Myocyte (in vitro differentiated cells): Measurements from ENCODE around the gene YTHDF2. TPM values are rescaled to one million over a fixed set of nuclear protein-coding genes. Genes with fewer than 3 reads are reported as not detected.
"Not testable (repeated sequence)": the region's sequence is repeated elsewhere in the genome, so short reads cannot be mapped to it uniquely, and the experiment has no call there.

ENCODE experiments used
- DNase-seq: peaks from one replicate; pipeline ENCODE4 v3.0.0-alpha.2; 2012; ENCODE audit warnings: low read depth
- total RNA-seq: library from RNA; depleted of rRNA; stranded (reverse); fragments of >200 nt; gene quantifications from 2 replicates; pipeline ENCODE4 v1.2.3, GENCODE V29; 2014

YTHDF2 gene
- total RNA-seq, 1 donor from 2014 or later = 66.6 TPM

DNA sequence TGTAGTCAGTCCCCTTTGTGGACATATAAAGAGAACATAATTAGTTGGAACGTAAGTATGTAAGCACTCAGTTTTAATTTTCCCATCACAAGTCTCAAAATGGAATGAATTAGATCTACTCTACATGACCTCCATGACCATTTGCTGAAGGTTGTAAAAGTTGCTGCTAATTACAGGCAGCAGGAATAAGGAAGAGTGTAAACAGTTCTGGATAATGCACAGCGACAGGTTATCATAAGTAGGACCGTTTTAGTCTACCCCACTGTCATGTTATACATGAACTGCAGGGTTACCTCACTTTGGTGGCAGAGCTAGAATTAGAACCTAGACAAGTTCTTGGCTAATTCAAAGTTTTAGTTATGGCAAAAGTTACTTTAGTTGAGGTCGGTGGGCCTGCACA is 21.7 kb downstream of the YTHDF2 start:
- no peak for DNase-seq

DNA sequence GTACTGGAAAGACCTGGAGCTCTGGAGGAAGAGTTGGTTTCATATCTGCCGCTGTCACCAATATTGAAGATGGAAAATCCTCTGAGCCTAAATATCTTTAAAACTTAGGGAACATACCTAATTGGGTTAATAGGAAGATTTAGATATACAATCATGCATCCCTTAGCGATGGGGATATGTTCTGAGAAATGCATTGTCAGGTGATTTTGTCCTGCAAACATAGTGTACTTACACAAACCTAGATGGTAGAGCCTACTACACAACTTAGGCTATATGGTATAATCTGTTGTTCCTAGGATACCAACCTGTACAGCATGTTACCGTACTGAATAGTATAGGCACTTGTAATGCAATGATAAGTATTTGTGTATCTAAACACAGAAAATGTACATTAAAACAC is 22.5 kb downstream of the YTHDF2 start:
- no peak for DNase-seq

DNA sequence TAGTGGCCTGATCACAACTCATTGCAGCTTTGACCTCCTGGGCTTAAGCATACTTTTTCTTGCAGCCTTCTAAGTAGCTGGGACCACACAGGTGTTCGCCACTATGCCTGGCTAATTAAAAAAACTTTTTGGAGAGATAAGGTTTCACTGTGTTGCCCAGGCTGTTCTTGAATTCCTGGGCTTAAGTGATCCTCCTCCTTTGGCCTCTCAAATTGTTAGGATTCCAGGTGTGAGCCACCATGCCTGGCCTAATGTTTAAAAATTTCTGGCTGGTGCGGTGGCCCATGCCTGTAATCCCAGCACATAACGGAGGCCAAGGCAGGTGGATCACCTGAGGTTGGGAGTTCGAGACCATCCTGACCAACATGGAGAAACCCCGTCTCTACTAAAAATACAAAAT is 24.4 kb downstream of the YTHDF2 start:
- no peak for DNase-seq

DNA sequence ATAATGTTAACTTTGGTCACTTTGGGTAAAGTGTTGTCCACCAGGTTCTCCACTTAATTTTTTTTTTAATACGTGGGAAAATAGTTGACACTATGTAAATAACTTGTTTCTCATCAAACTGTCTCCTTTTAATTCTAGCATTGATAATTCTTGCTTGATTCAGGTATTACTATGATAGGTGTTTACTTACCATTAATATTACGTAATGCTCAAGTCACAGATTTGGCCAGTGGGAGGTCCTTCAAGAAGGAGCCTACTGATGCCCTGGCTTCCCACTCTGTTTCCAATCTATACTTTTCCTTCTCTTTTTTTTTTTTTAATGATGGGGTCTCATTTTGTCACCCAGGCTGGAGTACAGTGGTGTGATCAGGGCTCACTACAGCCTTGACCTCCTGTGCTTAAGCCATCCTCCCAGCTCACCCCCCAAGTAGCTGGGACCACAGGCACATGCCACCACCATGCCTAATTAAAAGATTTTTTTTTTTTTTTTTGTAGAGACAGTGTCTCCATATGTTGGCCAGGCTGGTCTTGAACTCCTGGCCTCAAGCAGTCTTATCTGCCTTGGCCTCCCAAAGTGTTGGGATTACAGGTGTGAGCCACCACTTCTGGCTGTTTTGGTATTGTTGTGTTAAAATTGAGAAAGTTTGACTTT is 29.9 kb downstream of the YTHDF2 start:
- no peak for DNase-seq

DNA sequence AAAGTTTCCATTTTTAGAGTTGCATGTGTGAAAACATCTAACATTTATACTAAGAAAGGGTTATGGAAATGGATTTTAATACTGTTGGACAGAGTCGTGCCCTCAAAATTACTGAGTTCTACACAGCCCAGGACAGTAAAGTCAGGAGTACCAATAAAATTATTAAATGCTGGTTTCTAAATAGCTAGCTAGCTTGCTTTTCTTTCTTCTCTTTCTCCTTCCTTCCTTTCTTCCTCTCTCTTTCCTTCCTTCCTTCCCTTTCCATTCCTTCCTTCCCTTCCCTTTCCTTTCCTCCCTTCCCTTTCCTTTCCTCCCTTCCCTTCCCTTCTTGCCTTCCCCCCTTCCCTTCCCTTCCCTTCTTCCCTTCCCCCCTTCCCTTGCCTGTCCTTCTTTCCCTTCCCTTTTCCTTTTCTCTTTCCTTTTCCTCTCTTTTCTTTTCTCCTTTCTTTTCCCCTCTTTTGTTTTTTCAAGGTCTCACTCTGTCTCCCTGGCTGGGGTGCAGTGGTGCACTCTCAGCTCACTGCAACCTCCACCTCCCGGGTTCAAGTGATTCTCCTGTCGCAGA is 33.9 kb downstream of the YTHDF2 start:
- DNase-seq = no peak

DNA sequence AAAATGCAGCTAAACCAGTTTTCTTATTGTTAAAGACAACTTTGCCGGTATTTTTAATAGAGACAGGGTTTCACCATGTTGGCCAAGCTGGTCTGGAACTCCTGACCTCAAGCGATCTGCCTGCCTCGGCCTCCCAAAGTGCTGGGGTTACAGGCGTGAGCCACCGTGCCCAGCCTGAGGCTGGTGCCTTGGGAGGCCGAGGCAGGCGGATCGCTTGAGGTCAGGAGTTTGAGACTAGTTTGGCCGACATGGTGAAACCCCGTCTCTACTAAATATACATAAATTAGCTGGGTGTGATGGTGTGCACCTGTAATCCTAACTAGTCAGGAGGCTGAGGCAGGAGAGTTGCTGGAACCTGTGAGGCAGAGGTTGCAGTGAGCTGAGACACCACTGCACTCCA is 35.2 kb downstream of the YTHDF2 start:
- not testable (repeated sequence) for DNase-seq

DNA sequence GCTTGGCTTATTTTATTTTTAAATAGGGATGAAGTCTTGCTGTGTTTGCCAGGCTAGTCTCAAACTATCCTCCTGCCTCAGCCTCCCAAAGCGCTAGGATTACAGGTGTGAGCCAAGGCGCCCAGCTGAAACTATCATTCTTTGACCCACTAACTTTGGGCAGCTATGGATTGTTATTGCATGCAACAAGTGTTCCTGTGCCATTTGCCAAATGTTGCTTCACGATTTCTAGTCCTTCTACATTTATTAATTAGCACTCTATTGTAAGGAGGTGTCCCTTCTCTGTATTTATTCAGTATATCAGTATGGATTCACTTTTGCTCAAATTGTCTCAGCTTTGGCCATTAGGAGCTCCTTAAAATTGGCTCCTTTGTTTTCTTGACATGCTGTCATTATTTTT is 36.4 kb downstream of the YTHDF2 start:
- no peak for DNase-seq

DNA sequence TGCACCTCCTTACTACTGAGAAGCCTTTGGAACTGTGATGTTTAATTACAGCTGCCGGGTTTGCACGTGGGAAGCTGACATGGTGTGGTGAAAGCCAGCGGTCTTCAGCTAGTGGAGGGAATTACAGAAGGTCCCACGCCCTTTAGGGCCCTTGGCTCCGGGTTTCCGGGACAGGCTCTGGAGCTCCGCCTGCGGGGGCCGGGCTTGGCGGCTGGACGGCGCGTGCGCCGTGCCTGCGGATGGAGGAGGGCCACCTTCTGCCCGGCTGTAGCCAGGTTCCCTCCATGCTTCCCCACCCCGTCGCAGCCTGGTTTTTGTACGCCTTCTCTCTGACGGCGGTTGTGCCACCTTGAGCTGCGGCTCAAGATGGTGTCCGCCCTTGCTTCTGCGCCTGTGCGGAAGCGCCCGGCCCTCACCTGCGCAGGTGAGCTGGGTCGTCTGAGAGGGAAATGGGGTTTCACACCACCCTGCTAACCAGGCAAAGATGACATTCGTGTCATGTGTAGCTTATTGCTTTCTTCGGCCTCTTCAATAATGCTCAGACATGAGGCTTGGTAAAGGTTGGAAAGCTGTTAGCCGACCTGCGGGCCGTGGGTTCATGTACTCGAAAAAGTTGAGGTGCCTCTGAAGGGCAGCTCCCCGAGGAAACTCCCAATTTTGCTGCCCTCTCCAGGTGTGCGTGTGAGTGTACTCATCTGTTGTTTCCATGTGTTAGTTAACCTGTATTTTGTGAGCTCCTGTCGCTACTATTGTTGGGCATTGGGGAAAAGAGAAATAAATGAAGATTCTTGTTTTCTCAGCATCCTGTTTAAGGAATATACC is 38.6 kb downstream of the YTHDF2 start:
- DNase-seq = peak; percentile 79

DNA sequence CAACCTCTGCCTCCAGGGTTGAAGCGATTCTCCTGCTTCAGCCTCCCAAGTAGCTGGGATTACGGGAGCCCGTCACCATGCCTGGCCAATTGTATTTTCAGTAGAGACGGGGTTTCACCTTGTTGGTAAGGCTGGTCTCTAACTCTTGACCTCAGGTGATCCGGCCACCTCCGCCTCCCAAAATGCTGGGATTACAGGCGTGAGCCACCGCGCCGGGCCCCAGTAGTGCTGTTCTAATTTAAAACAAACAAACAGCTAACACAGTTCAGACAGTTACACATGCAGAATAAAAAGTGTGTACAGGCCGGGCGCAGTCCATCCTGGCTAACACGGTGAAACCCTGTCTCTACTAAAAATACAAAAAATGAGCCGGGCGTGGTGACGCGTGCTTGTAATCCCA is 39.6 kb downstream of the YTHDF2 start:
- DNase-seq = no peak

DNA sequence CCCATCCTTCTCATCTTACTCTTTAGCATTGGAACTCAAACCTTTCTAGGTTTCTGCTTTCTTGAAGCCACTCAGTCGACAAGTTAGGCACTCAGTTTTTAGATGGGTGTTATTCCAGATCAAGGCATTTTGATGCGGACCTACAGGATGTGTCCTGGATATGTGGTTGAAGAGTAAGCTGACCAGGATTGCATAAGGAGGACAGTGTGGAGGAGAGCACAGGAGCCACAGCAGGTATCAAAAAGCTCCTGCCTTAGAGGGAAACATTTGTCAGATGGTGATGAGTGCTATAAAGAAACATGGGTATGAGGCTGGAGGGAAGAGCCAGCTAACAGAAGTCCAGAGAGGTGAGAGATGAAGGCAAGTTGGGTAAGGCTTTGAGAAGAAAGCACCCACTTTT is 41.3 kb downstream of the YTHDF2 start:
- DNase-seq = no peak

DNA sequence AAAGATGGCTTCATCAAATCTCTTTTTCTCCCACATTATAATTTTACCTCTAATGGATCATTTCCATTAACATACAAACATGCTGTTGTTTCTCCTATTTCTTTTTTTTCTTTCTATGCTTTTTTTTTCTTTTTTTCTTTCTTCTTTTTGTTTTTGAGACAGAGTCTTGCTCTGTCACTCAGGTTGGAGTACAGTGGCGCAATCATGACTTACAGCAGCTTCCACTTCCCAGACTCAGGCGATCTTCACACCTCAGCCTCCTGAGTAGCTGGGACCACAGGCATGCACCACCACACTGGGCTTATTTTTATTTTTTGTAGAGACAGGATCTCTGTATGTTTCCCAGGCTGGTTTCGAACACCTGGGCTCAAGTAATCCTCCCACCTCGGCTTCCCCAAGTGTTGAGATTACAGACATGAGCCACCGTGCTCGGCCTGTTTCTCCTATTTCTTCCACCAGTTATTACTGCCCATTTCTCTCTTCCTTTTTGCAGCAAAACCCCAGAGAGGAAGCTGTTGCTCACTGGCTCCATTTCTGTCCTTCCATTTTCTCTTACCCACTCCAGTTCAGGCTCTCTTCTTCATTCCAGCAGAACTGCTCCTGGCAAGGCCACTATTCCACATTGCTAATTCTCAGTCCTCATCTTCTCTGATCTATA is 43.1 kb downstream of the YTHDF2 start:
- DNase-seq = no peak

DNA sequence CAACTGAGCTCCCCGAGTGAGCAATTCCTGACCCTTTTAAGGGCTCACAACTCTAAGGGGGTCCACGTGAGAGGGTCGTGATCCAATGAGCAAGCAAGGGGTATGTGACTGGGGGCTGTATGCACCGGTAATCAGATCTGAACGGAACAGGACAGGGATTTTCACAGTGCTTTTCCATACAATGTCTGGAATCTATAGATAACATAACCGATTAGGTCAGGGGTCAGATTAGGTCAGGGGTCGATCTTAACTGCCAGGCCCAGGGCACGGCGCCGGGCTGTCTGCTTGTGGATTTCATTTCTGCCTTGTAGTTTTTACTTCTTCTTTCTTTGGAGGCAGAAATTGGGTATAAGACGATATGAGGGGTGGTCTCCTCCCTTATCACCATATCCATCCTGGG is 44.6 kb downstream of the YTHDF2 start:
- no peak for DNase-seq

DNA sequence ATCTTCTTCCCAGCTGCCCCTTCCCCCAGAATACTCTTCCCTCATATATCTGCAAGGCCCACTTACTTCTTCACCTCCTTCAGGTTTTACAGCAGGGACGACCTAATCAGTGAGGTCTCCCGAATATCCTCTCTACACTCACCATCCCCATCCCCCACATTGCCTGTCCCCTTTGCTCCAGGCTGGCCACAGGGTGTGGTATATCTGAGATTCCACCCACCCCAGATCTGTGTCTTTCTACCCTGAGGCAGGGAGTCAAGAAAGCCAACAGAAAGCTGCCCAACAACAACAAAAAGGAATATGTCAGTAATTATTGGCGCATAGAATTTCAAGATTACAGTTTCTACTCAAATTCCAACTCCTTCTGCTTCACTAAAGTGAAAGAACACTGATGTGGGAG is 45.3 kb downstream of the YTHDF2 start:
- DNase-seq = peak; percentile 14

DNA sequence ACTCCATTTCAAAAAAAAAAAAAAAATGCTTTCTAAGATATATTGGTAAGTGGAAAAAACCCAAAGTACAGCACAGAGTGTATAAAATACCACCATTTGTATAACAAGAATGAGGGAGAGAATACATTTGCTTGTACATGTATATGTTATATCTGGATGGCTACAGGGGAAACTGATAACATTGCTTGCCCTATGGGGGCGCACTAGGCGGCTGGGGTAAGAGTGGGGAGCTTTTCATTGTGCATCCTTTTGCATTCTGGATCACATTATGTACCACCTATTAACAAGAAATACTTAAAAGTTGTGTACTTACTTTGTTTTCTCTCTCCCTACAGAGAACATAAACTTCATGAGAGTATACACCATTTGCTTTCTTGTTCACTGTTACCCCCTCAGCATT is 46.6 kb downstream of the YTHDF2 start:
- no peak for DNase-seq

DNA sequence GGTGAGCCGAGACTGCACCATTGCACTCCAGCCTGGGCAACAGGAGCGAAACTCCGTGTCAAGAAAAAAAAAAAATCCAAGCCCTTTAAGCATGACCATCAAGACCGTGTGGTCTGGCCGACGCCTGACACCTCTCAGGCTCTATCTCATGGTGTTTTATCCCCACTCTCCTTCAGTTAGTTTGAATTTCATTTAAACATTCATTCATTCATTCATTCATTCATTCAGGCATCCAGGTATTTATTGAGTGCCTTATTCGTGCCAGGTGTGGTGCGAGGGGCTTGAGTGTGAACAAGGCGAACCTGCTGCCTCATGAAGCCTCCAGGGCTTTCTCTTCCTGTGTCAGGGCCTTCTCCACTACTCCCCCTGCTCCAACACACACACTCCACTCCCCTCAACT is 52.7 kb downstream of the YTHDF2 start:
- DNase-seq = no peak

DNA sequence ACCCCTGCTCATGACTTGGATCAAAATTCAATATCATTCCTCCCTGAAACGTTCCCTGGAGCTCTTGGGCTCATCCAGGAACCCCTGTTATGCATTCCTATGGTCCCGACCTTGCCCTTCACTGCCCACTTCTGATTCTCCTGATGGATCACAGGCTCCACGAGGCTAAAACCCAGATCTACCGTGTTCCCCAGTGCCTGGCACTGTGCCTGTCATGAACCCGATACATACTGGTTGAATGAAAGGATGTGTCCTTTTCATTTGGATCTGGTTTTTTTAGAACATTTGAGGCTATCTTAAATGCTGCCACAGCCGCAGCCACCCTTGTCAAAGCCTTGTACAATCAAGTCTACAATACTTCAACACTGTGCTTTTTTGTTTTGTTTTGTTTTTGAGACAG is 53.1 kb downstream of the YTHDF2 start:
- DNase-seq = no peak

DNA sequence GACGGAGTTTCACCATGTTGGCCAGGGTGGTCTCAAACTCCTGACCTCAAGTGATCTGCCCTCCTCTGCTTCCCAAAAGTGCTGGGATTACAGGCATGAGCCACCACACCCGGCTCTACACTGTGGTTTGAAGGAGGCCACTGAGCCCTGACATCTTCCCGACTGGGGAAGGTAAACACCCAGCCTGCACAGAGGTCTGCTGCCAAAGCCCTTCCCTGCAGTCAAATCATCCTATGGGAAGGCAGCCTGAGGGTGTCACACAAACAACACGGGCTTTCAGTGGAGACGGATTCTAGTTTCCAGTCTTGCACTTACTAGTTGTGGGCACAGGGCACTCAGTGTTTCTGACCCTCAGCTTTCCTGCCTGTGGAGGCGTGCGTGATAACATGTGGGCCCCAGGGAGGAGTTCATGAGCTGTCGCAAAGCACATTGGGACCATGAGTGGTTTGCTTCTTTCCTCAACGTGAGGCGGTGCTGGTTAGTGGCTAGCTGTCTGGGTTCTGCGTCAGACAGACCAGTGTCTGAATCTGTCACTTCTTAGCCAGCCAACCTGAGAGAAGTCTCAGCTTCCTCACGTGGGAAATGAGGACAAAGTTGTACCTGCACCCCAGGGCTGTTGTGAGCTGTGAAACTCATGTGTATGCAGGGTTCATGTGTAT is 53.8 kb downstream of the YTHDF2 start:
- no peak for DNase-seq

DNA sequence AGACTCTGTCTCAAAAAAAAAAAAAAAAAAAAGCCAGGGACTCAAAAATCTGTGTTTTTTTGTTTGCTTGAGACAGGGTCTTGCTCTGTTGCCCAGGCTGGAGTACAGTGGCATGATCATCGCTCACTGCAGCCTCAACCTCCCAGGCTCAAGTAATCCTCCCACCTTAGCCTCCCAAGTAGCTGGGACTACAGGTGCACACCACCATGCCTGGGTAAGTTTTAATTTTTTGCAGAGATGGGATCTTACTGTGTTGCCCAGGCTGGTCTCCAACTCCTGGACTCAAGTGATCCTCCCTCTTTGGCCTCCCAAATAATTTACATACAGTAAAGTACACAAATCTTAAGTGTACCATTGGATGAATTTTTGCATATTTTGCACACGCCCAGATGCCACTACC is 55.2 kb downstream of the YTHDF2 start:
- DNase-seq = not testable (repeated sequence)

DNA sequence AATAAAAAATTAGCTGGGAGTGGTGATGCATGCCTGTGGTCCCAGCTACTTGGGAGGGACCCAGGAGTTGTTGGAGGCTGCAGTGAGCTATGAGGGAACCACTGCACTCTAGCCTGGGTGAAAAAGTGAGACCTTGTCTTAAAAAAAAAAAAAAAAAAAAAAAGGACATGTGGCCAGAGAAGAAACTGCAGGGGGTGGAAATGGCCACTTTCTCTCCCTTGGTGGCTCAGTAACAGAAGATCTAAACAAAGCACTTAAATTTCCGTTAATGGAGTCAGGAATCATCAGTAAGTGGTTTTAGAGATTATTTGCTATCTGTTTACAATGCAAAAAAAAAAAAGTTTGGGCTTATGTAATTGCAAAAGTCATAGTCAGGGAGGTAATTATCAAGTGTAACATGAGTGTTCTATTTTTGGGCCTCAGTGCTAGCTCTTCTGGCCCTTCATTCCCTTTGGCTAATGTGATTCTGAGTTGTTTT is 55.9 kb downstream of the YTHDF2 start:
- no peak for DNase-seq

DNA sequence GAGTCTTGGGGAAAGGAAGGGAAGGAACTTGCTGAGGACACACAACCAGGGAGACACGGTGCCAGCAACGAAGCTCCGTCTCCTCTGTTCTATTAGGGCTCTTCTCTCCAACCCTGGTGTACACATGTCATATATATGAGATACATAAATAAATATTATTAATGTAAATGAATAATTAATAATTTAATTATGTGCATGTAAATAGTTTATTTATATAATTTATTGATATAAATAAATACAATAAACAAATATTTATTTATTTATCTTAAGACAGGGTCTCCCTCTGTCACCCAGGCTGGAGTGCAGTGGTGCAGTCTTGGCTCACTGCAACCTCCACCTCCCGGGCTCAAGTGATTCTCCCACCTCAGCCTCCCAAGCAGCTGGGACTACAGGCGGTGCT is 57.8 kb downstream of the YTHDF2 start:
- DNase-seq = not testable (repeated sequence)
